Omental fat pad (tissue), 4 donors: ENCODE data around the gene ATXN7. TPM values are rescaled to one million over a fixed set of nuclear protein-coding genes. Genes with fewer than 3 reads are reported as not detected.
A peak's percentile ranks its signal among the peaks of the same experiment; 100 is the strongest.

ENCODE experiments used
- ATAC-seq: fragments of 150-250 bp; one replicate; pipeline ENCODE4 v1.9.1; 2016; ENCODE audit warnings: mild to moderate bottlenecking, moderate library complexity; ENCODE audit not compliant: low FRiP score
- DNase-seq: peaks from one replicate; pipeline ENCODE4 v3.0.0-alpha.2; 2019; ENCODE audit warnings: low spot score
- CTCF ChIP-seq, 3 donors: fragments of 450-650 bp; IDR thresholded peaks; one replicate each; pipeline ENCODE4 v1.5.1; 2016 to 2017; ENCODE audit warnings: antibody characterized with exemption in 3 of 3, mild to moderate bottlenecking in 3 of 3, moderate library complexity in 2 of 3
- total RNA-seq, 4 donors: library from RNA; depleted of rRNA; stranded (reverse); fragments of >200 nt; gene quantifications; one replicate each; pipeline ENCODE4 v1.1.0, GENCODE V29; 2016

Gene ATXN7
- total RNA-seq, 4 donors from 2014 or later, result 22.5 to 74.5 (median 31.1) TPM

- TF ChIP-seq CTCF (IDR thresholded peaks at IDR 0.05), result no peak
- DNase-seq, result no peak
- ATAC-seq, result no peak
Measured at GRCh38 chr3:63990733-63991132, 127.1 kb downstream of the ATXN7 start.

GRCh38 chr3:63991666-63992065, 128.0 kb downstream of the ATXN7 start:
- ATAC-seq, result no peak
- no peak for TF ChIP-seq CTCF (IDR thresholded peaks at IDR 0.05)

GRCh38 chr3:63992516-63993209, 129.0 kb downstream of the ATXN7 start:
- no peak for TF ChIP-seq CTCF (IDR thresholded peaks at IDR 0.05)
- ATAC-seq (no peak), DNase-seq (no peak)

More at GRCh38 chr3:63991666-63992065, 128.0 kb downstream of the ATXN7 start:
- DNase-seq, result no peak

- peak in 1 of 3 donors; percentile 72 for TF ChIP-seq CTCF (IDR thresholded peaks at IDR 0.05)
- no peak for DNase-seq
- ATAC-seq, result peak; percentile 71
Measured at GRCh38 chr3:63993653-63994079, 130.0 kb downstream of the ATXN7 start.

- TF ChIP-seq CTCF (IDR thresholded peaks at IDR 0.05), result no peak
- DNase-seq, result no peak
- ATAC-seq, result no peak
Measured at GRCh38 chr3:63995086-63995485, 131.4 kb downstream of the ATXN7 start.

- ATAC-seq (no peak), DNase-seq (no peak)
- no peak for TF ChIP-seq CTCF (IDR thresholded peaks at IDR 0.05)
Measured at GRCh38 chr3:63998852-63999754, 135.4 kb downstream of the ATXN7 start.
